PC-9 (cell line): ENCODE measurements around the gene SYF2.

Experiments used
- EZH2 ChIP-seq: fragments of 200-600 bp; sonication (generic); IDR thresholded peaks from 2 replicates; pipeline ENCODE4 v1.8.0; 2017; ENCODE audit warnings: antibody characterized with exemption, low read depth
- TF ChIP-seq, protein P1 (sequence below): fragments of 200-600 bp; sonication (generic); conservative IDR thresholded peaks from 2 replicates; pipeline ENCODE4 v1.6.1; 2017; ENCODE audit warnings: mixed run types, antibody characterized with exemption, mild to moderate bottlenecking, moderate library complexity

- TF ChIP-seq, protein P1, sequence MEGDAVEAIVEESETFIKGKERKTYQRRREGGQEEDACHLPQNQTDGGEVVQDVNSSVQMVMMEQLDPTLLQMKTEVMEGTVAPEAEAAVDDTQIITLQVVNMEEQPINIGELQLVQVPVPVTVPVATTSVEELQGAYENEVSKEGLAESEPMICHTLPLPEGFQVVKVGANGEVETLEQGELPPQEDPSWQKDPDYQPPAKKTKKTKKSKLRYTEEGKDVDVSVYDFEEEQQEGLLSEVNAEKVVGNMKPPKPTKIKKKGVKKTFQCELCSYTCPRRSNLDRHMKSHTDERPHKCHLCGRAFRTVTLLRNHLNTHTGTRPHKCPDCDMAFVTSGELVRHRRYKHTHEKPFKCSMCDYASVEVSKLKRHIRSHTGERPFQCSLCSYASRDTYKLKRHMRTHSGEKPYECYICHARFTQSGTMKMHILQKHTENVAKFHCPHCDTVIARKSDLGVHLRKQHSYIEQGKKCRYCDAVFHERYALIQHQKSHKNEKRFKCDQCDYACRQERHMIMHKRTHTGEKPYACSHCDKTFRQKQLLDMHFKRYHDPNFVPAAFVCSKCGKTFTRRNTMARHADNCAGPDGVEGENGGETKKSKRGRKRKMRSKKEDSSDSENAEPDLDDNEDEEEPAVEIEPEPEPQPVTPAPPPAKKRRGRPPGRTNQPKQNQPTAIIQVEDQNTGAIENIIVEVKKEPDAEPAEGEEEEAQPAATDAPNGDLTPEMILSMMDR, result no peak
- no peak for TF ChIP-seq EZH2
Observed at GRCh38 chr1:25210728-25211127, 21.6 kb downstream of the SYF2 start.
